K562 (cell line): ENCODE results near the gene RNF144A. TPM values are rescaled to one million over a fixed set of nuclear protein-coding genes. Genes with fewer than 3 reads are reported as not detected.

ENCODE experiments used
- AFF1 ChIP-seq, 2 experiments: fragments of 450-650 bp; IDR thresholded peaks; 2 replicates each; pipeline ENCODE4 v1.6.1; 2018; ENCODE audit warnings: mild to moderate bottlenecking in 2 of 2, low read depth in 1 of 2; ENCODE audit not compliant: partially characterized antibody in 2 of 2
- NFE2L1 ChIP-seq: fragments of 450-650 bp; IDR thresholded peaks from 2 replicates; pipeline ENCODE4 v1.6.1; 2016; ENCODE audit warnings: missing genetic modification characterization, low read depth, mild to moderate bottlenecking, missing compliant biosample characterization, moderate library complexity, borderline replicate concordance
- TEAD1 ChIP-seq, 2 experiments: fragments of 450-650 bp in 1 of 2; sonication (generic) in 1 of 2; formaldehyde crosslinking; IDR thresholded peaks; 2 replicates each; pipeline versions ENCODE4 v1.4.0 to v1.8.0; 2020 to 2022; ENCODE audit warnings: mild to moderate bottlenecking in 2 of 2, missing genetic modification reagents in 1 of 2
- U2AF2 ChIP-seq: fragments of 200-400 bp; formaldehyde crosslinking; optimal IDR thresholded peaks from 2 replicates; pipeline ENCODE3; 2017; ENCODE audit warnings: low read depth, mild to moderate bottlenecking, low read length
- polyA plus RNA-seq, 8 experiments: library from polyadenylated mRNA; depleted of rRNA in 4 of 8; stranded (reverse) in 5 of 8; unstranded in 3 of 8; fragments of >200 nt; fragmentation: Nextera tagmentation in 2 of 8; fragmentation: Illumina TruSeq in 1 of 8; extraction: Ambion mirVana in 2 of 8; extraction: Trizol in 1 of 8; gene quantifications; 2 replicates each; pipeline versions ENCODE4 v1.2.1 to v1.2.3, GENCODE V29; 2011 to 2014; ENCODE audit warnings: inconsistent platforms in 1 of 8, missing spikeins in 1 of 8
- total RNA-seq, 7 experiments: library from RNA; depleted of rRNA in 6 of 7; stranded (reverse); fragments of >200 nt in 6 of 7; fragmentation: Illumina TruSeq in 2 of 7; extraction: Trizol in 2 of 7; gene quantifications; 2 replicates each; pipeline versions ENCODE4 v1.2.1 to v1.2.3, GENCODE V29; 2011 to 2021; ENCODE audit warnings: low replicate concordance in 1 of 7
- TF ChIP-seq, protein P1 (sequence below), 2 experiments: fragments of 450-650 bp; IDR thresholded peaks; 2 replicates each; pipeline ENCODE4 v1.6.1; 2016
- TF ChIP-seq, protein P2 (sequence below): sonication (generic); formaldehyde crosslinking; IDR thresholded peaks from 2 replicates; pipeline ENCODE4 v1.5.0; 2020; ENCODE audit warnings: missing genetic modification reagents
- TF ChIP-seq, protein P3 (sequence below), 2 experiments: fragments of 450-650 bp; IDR thresholded peaks; 2 replicates each; pipeline ENCODE4 v1.6.1; 2016; ENCODE audit warnings: mild to moderate bottlenecking in 2 of 2, borderline replicate concordance in 1 of 2, low read depth in 1 of 2, moderate library complexity in 1 of 2
- TF ChIP-seq, protein P4 (sequence below): fragments of 250-450 bp; sonication (Bioruptor Pico); IDR thresholded peaks from 2 replicates; pipeline ENCODE4 v1.5.0; 2021

Gene RNF144A
- total and polyA plus RNA-seq, 9 of the 15 experiments (the other 6 are each of a cell fraction or from before 2014, with no cell fraction given) = 0.96 to 11.3 (median 6.2) TPM

DNA sequence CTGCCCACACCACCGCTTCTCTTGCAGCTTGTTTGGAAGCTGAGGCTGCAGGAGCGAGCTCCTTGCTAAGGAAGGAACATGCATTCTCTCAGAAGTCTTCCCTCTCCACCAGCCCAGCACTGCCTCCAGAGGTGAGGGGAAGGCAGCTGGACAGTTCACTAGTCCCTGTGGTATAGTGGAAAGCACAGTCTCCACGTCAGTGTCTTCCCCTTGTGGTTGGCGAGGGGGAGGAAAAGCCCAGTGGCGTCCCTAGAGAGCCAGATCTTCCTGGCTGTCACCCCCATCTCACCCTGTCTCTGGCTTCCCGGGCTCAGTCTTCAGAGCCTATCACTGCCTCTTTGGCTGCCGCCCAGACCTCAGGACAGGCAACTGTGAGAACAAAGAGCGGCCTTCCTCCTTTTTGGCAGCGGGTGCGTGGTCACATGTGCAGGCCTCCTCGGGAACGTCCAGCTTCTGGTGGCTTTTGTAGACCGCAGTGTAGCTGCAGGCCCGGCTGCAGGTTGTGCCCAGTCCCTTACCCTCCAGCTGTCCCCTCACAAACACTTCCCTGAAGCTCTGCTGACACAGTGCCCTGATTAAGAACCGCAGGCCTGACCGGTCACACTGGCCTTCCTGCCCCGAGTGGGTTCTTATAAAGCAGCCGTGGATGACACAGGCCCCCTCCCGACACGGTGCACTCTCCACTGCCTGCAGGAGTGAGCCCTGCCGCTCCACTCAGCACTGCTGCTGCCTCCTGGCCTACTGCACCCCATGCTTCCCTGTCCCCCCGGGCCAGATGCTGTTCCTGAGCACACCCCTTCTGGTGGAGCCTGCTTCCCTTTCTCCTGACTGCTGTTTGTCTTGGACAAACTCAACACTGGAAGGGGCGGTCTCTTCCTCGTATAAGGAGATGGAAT lies 90.9 kb downstream of the RNF144A start (continued):
- TF ChIP-seq, protein P1, sequence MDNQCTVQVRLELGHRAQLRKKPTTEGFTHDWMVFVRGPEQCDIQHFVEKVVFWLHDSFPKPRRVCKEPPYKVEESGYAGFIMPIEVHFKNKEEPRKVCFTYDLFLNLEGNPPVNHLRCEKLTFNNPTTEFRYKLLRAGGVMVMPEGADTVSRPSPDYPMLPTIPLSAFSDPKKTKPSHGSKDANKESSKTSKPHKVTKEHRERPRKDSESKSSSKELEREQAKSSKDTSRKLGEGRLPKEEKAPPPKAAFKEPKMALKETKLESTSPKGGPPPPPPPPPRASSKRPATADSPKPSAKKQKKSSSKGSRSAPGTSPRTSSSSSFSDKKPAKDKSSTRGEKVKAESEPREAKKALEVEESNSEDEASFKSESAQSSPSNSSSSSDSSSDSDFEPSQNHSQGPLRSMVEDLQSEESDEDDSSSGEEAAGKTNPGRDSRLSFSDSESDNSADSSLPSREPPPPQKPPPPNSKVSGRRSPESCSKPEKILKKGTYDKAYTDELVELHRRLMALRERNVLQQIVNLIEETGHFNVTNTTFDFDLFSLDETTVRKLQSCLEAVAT (IDR thresholded peaks at IDR 0.05) = peak in 1 of 2 experiments; percentile 84; a peak in 2 of 4 replicates
- TF ChIP-seq, protein P2, sequence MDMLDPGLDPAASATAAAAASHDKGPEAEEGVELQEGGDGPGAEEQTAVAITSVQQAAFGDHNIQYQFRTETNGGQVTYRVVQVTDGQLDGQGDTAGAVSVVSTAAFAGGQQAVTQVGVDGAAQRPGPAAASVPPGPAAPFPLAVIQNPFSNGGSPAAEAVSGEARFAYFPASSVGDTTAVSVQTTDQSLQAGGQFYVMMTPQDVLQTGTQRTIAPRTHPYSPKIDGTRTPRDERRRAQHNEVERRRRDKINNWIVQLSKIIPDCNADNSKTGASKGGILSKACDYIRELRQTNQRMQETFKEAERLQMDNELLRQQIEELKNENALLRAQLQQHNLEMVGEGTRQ (CRISPR knock-in tag) = peak; percentile 84
- TF ChIP-seq NFE2L1 (tag) (no peak), TEAD1 (CRISPR knock-in tag; IDR thresholded peaks at IDR 0.05) (peak; percentile 55 to 77; a peak in 1 of 4 replicates), U2AF2 (no peak), AFF1 (IDR thresholded peaks at IDR 0.05; ENCODE audit: low read depth in 1 of 2, partially characterized antibody in 2 of 2) (peak in 1 of 2 experiments; percentile 33)
- TF ChIP-seq, protein P3, sequence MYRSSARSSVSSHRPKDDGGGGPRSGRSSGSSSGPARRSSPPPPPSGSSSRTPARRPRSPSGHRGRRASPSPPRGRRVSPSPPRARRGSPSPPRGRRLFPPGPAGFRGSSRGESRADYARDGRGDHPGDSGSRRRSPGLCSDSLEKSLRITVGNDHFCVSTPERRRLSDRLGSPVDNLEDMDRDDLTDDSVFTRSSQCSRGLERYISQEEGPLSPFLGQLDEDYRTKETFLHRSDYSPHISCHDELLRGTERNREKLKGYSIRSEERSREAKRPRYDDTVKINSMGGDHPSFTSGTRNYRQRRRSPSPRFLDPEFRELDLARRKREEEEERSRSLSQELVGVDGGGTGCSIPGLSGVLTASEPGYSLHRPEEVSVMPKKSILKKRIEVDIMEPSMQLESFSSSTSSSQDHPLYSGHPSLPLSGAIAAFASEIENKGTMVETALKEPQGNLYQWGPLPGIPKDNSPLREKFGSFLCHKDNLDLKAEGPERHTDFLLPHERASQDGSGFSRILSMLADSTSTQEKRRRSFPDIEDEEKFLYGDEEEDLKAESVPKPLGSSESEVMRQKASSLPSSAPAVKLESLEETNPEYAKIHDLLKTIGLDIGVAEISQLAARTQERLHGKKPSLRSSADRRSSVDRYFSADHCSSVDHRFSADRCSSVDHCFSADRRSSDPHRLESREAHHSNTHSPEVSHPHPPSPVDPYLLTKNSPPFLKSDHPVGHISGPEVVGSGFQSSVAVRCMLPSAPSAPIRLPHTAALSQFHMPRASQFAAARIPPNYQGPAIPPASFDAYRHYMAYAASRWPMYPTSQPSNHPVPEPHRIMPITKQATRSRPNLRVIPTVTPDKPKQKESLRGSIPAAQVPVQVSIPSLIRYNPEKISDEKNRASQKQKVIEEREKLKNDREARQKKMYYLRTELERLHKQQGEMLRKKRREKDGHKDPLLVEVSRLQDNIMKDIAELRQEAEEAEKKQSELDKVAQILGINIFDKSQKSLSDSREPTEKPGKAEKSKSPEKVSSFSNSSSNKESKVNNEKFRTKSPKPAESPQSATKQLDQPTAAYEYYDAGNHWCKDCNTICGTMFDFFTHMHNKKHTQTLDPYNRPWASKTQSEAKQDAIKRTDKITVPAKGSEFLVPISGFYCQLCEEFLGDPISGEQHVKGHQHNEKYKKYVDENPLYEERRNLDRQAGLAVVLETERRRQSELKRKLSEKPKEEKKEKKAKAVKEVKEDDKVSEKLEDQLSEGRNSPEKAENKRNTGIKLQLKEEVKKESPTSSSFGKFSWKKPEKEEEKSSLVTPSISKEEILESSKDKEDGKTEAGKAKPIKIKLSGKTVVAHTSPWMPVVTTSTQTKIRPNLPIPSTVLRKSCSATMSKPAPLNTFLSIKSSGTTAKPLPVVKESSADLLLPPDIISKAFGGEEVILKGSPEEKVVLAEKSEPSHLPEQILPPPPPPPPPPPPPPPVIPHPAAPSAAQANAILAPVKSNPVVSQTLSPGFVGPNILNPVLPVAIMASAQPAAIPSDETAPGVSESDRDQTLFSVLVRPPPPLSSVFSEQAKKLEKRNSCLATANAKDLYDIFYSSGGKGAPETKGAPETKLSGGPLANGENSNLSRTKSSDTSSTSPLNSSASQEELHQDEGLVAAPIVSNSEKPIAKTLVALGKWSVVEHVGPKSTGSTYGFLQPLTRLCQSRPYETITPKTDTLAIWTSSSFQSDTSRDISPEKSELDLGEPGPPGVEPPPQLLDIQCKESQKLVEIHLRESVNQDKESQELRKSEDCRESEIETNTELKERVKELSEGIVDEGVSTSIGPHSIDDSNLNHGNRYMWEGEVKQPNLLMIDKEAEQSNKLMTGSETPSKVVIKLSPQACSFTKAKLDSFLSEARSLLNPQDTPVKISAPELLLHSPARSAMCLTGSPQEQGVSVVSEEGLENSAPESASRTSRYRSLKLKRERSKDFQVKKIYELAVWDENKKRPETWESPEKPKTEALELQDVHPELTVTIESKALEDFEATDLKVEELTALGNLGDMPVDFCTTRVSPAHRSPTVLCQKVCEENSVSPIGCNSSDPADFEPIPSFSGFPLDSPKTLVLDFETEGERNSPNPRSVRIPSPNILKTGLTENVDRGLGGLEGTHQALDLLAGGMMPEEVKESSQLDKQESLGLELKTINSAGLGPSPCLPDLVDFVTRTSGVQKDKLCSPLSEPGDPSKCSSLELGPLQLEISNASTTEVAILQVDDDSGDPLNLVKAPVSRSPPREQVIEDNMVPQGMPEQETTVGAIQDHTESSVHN (IDR thresholded peaks at IDR 0.05; ENCODE audit: borderline replicate concordance in 1 of 2, low read depth in 1 of 2) = peak in 1 of 2 experiments; percentile 42; a peak in 1 of 4 replicates
- TF ChIP-seq, protein P4, sequence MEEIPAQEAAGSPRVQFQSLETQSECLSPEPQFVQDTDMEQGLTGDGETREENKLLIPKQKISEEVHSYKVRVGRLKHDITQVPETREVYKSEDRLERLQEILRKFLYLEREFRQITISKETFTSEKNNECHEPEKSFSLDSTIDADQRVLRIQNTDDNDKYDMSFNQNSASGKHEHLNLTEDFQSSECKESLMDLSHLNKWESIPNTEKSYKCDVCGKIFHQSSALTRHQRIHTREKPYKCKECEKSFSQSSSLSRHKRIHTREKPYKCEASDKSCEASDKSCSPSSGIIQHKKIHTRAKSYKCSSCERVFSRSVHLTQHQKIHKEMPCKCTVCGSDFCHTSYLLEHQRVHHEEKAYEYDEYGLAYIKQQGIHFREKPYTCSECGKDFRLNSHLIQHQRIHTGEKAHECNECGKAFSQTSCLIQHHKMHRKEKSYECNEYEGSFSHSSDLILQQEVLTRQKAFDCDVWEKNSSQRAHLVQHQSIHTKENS (CRISPR knock-in tag) = no peak
